Endothelial cell of umbilical vein (primary cell): ENCODE results near the gene DYNLT1. TPM values are rescaled to one million over a fixed set of nuclear protein-coding genes. Genes with fewer than 3 reads are reported as not detected.

Experiments
- BruUV-seq: library from RNA; stranded (reverse); fragments of 400-500 nt; replicated peaks from 2 replicates; lab custom pipeline; 2021; lab: Mats Ljungman, UMichigan
- CTCF ChIA-PET: fragments of 300-600, 350-600 bp; sonication (Branson Sonifier 250); formaldehyde crosslinking; loops from one replicate; lab custom pipeline; 2021; ENCODE audit warnings: antibody characterized with exemption, inconsistent platforms; lab: Charles Lee
- POLR2A ChIA-PET: fragments of 300-600, 350-600 bp; sonication (Branson Sonifier 250); formaldehyde crosslinking; loops from one replicate; lab custom pipeline; 2021; ENCODE audit warnings: antibody characterized with exemption, inconsistent platforms; lab: Charles Lee
- DNase-seq: peaks from one replicate; pipeline ENCODE4 v3.0.0-alpha.2; 2011; ENCODE audit warnings: low read depth, low spot score
- FAIRE-seq: peaks from 2 replicates; lab custom pipeline; 2011; peaks lifted over from hg19 to GRCh38; lab: Jason Lieb, UNC
- H2AFZ ChIP-seq: 2 replicates; pipeline ENCODE4 v1.6.0; 2012; ENCODE audit warnings: low read depth, low read length, control low read depth, inconsistent platforms
- H3K27ac ChIP-seq: 2 replicates; pipeline ENCODE4 v1.5.1; 2011; ENCODE audit warnings: low read depth, mild to moderate bottlenecking, control low read depth, low read length, moderate library complexity; ENCODE audit not compliant: insufficient read depth
- H3K27me3 ChIP-seq, 2 experiments: 2 replicates each; pipeline versions ENCODE4 v1.6.0 to v1.6.1; 2011; ENCODE audit warnings: low read length in 2 of 2, mixed read lengths in 1 of 2; ENCODE audit not compliant: control insufficient read depth in 2 of 2, insufficient read depth in 2 of 2
- H3K36me3 ChIP-seq, 2 experiments: 2 replicates in 1 of 2; 3 replicates in 1 of 2; pipeline ENCODE4 v1.5.1; 2011; ENCODE audit warnings: low read length in 2 of 2, mild to moderate bottlenecking in 1 of 2, moderate library complexity in 1 of 2; ENCODE audit not compliant: control insufficient read depth in 2 of 2, insufficient read depth in 2 of 2; ENCODE audit errors: extremely low read depth in 1 of 2
- H3K4me1 ChIP-seq: 3 replicates; pipeline ENCODE4 v1.5.1; 2011; ENCODE audit warnings: mild to moderate bottlenecking, low read length; ENCODE audit not compliant: control insufficient read depth, insufficient read depth; ENCODE audit errors: extremely low read depth
- H3K4me2 ChIP-seq: 2 replicates; pipeline ENCODE4 v1.6.1; 2011; ENCODE audit warnings: low read length, control low read depth, mixed read lengths; ENCODE audit not compliant: insufficient read depth
- H3K4me3 ChIP-seq, 3 experiments: fragments of 200-600 bp in 1 of 3; sonication (generic), shearing (Covaris generic) in 1 of 3; replicated peaks in 1 of 3; 2 replicates each; pipeline ENCODE4 v1.5.1; 2011 to 2016; ENCODE audit warnings: control low read depth in 3 of 3, low read length in 3 of 3, mild to moderate bottlenecking in 2 of 3, inconsistent platforms in 1 of 3, low read depth in 1 of 3, moderate library complexity in 1 of 3; ENCODE audit not compliant: insufficient read depth in 1 of 3
- H3K79me2 ChIP-seq: 2 replicates; pipeline ENCODE4 v1.6.0; 2012; ENCODE audit warnings: low read length, inconsistent platforms; ENCODE audit not compliant: control insufficient read depth, insufficient read depth
- H3K9ac ChIP-seq: replicated peaks from 2 replicates; pipeline ENCODE3; 2011; ENCODE audit warnings: low read length, control low read depth; ENCODE audit not compliant: insufficient read depth; ENCODE audit errors: extremely low read depth
- H3K9me1 ChIP-seq: replicated peaks from 3 replicates; pipeline ENCODE4 v1.6.0; 2011; ENCODE audit warnings: mild to moderate bottlenecking, low read length; ENCODE audit not compliant: control insufficient read depth, insufficient read depth; ENCODE audit errors: extremely low read depth
- H3K9me3 ChIP-seq: replicated peaks from 2 replicates; pipeline ENCODE4 v1.5.1; 2012; ENCODE audit warnings: low read length, inconsistent platforms; ENCODE audit not compliant: control insufficient read depth, insufficient read depth
- H4K20me1 ChIP-seq: replicated peaks from 2 replicates; pipeline ENCODE3; 2011; ENCODE audit warnings: mild to moderate bottlenecking, low read length; ENCODE audit not compliant: control insufficient read depth, insufficient read depth; ENCODE audit errors: extremely low read depth
- EZH2 ChIP-seq: IDR thresholded peaks from 2 replicates; pipeline ENCODE4 v1.6.1; 2012; ENCODE audit warnings: borderline replicate concordance, low read depth, mild to moderate bottlenecking, moderate library complexity, low read length, inconsistent platforms; ENCODE audit not compliant: severe bottlenecking
- GATA2 ChIP-seq: IDR thresholded peaks from 2 replicates; pipeline ENCODE4 v1.7.0; 2011; ENCODE audit warnings: low read depth, mild to moderate bottlenecking, moderate library complexity, mixed read lengths, low read length; ENCODE audit not compliant: insufficient read length, insufficient read depth
- JUN ChIP-seq: IDR thresholded peaks from 2 replicates; pipeline ENCODE4 v1.6.1; 2011; ENCODE audit warnings: borderline replicate concordance, low read depth; ENCODE audit not compliant: insufficient read length, insufficient read depth
- MYC ChIP-seq: IDR thresholded peaks from one replicate; pipeline ENCODE4 v1.6.1; 2011; ENCODE audit warnings: mild to moderate bottlenecking, low read depth, low read length
- POLR2A ChIP-seq: IDR thresholded peaks from 2 replicates; pipeline ENCODE4 v1.6.1; 2012; ENCODE audit warnings: low read depth, mild to moderate bottlenecking, control low read depth, low read length
- dilution Hi-C: fragments of 300-500 bp; cut with MboI; formaldehyde crosslinking; loops from one replicate; pipeline ENCODE4 v1.15.0; 2019; ENCODE audit warnings: low sequenced_read_pairs; ENCODE audit not compliant: extremely low pct_ligation_motif_present
- intact Hi-C: fragments of 100-400 bp; cut with micrococcal nuclease; formaldehyde crosslinking; loops from one replicate; pipeline ENCODE4 v1.10.0; 2022
- polyA plus RNA-seq, 4 experiments: library from polyadenylated mRNA; depleted of rRNA in 3 of 4; stranded (reverse) in 3 of 4; unstranded in 1 of 4; fragments of >200 nt; gene quantifications; 2 replicates each; pipeline versions ENCODE4 v1.2.1 to v1.2.3, GENCODE V29; 2011 to 2012; ENCODE audit warnings: missing spikeins in 1 of 4
- total RNA-seq: library from RNA; stranded (reverse); gene quantifications from 2 replicates; pipeline ENCODE4 v1.2.3, GENCODE V29; 2021

The DYNLT1 gene
- total and polyA plus RNA-seq, 2 donors (not counting 3 experiments of a cell fraction or from before 2014, with no cell fraction given) = 162 to 267 TPM

GRCh38 chr6:158684311-158684710, 39.8 kb upstream of the DYNLT1 start:
- Histone ChIP-seq H4K20me1 (no peaks in the 10 kb centered on the region), H3K9ac (no peak overlapping the region), H3K4me2 (no peak overlapping the region), H3K9me1 (no peaks in the 10 kb centered on the region), H3K4me3 (no peak overlapping the region), H3K79me2 (no peaks in the 10 kb centered on the region), H3K9me3 (no peaks in the 10 kb centered on the region), H3K4me1 (peaks cover 3% of the 10 kb centered on the region), H3K27ac (no peak overlapping the region), H3K27me3 (peaks cover 0 to 2% of the 10 kb centered on the region in 2 experiments), H2AFZ (no peak overlapping the region), H3K36me3 (no peaks in the 10 kb centered on the region)
- dilution Hi-C loops (no loop called here), intact Hi-C loops (no loop called here)
- ChIA-PET POLR2A (no interaction called here), CTCF (interaction anchor here (1.2 kb wide), 1 partner anchor 470 kb away, joined by 3 read pairs; no protein-coding TSS in a partner anchor)
- BruUV-seq = no TSS peak
- no peak for DNase-seq
- FAIRE-seq = no peak
- TF ChIP-seq JUN (no peak), GATA2 (no peak), MYC (no peak), POLR2A (no peak)

GRCh38 chr6:158680481-158680880, 35.9 kb upstream of the DYNLT1 start:
- DNase-seq (no peak), FAIRE-seq (no peak)
- no peaks in the 10 kb centered on the region for H3K36me3 ChIP-seq
- TF ChIP-seq EZH2 (no peak), GATA2 (no peak)
- no TSS peak for BruUV-seq
- no peaks in the 10 kb centered on the region for H3K79me2 ChIP-seq
- intact Hi-C loops (no loop called here), dilution Hi-C loops (no loop called here)
- no peaks in the 10 kb centered on the region for H3K9me1 ChIP-seq
- H3K4me2 ChIP-seq = no peak overlapping the region
- H3K9ac ChIP-seq = no peak overlapping the region
- no peak overlapping the region for H3K27ac ChIP-seq
- no peak overlapping the region for H3K4me3 ChIP-seq
- no peaks in the 10 kb centered on the region for H3K27me3 ChIP-seq
- no peak overlapping the region for H2AFZ ChIP-seq
- no peaks in the 10 kb centered on the region for H4K20me1 ChIP-seq
- ChIA-PET CTCF (interaction anchor here (0.8 to 2.4 kb wide), 2 partner anchors 11 to 466 kb away, joined by 5 to 12 read pairs; no protein-coding TSS in a partner anchor), POLR2A (no interaction called here)
- H3K9me3 ChIP-seq = no peaks in the 10 kb centered on the region
- H3K4me1 ChIP-seq = no peaks in the 10 kb centered on the region
